CD14-positive monocyte (primary cell): ENCODE data around the gene FSHR. TPM values are rescaled to one million over a fixed set of nuclear protein-coding genes. Genes with fewer than 3 reads are reported as not detected.
A peak's percentile ranks its signal among the peaks of the same experiment; 100 is the strongest.

Experiments used
- DNase-seq, 3 donors: peaks; one replicate each; pipeline ENCODE4 v3.0.0-alpha.2; 2011 to 2022
- H2AFZ ChIP-seq: 2 replicates; pipeline ENCODE4 v1.6.0; 2012; ENCODE audit warnings: mild to moderate bottlenecking, low read depth, low read length, inconsistent platforms; ENCODE audit not compliant: insufficient read depth, poor library complexity, severe bottlenecking
- H3K27ac ChIP-seq, 2 donors: 1 replicate in 1 of 2; 2 replicates in 1 of 2; pipeline ENCODE4 v1.5.1; 2012 to 2013; ENCODE audit warnings: low read length in 2 of 2, control low read depth in 1 of 2, inconsistent platforms in 1 of 2, low read depth in 1 of 2, mild to moderate bottlenecking in 1 of 2
- H3K27me3 ChIP-seq, 2 donors: one replicate each; pipeline versions ENCODE4 v1.6.0 to v1.6.1; 2011 to 2013; ENCODE audit warnings: low read length in 2 of 2; ENCODE audit not compliant: control insufficient read depth in 2 of 2, insufficient read depth in 2 of 2
- H3K36me3 ChIP-seq, 2 donors: replicated peaks in 1 of 2; 1 replicate in 1 of 2; 2 replicates in 1 of 2; pipeline versions ENCODE4 v1.5.1 to v1.6.1; 2012 to 2013; ENCODE audit warnings: low read length in 2 of 2, control low read depth in 1 of 2, inconsistent platforms in 1 of 2, mild to moderate bottlenecking in 1 of 2; ENCODE audit not compliant: insufficient read depth in 2 of 2, control insufficient read depth in 1 of 2
- H3K4me1 ChIP-seq, 2 donors: 1 replicate in 1 of 2; 2 replicates in 1 of 2; pipeline versions ENCODE4 v1.5.1 to v1.6.1; 2012 to 2013; ENCODE audit warnings: low read length in 2 of 2, control low read depth in 1 of 2, inconsistent platforms in 1 of 2, mild to moderate bottlenecking in 1 of 2, moderate library complexity in 1 of 2; ENCODE audit not compliant: insufficient read depth in 2 of 2, control insufficient read depth in 1 of 2
- H3K4me2 ChIP-seq: replicated peaks from 2 replicates; pipeline ENCODE3; 2012; ENCODE audit warnings: low read length, moderate library complexity, mild to moderate bottlenecking; ENCODE audit not compliant: poor library complexity, severe bottlenecking; ENCODE audit errors: extremely low read depth
- H3K4me3 ChIP-seq, 3 experiments: fragments of 200-600 bp in 1 of 3; sonication (generic) in 1 of 3; replicated peaks in 1 of 3; 1 replicate in 2 of 3; 2 replicates in 1 of 3; pipeline ENCODE4 v1.5.1; 2011 to 2013; ENCODE audit warnings: low read length in 3 of 3, mild to moderate bottlenecking in 3 of 3, control low read depth in 2 of 3, low read depth in 2 of 3, inconsistent platforms in 1 of 3, moderate library complexity in 1 of 3
- H3K79me2 ChIP-seq: 2 replicates; pipeline ENCODE4 v1.6.0; 2012; ENCODE audit warnings: mild to moderate bottlenecking, control low read depth, inconsistent platforms, low read length, moderate library complexity; ENCODE audit not compliant: insufficient read depth
- H3K9ac ChIP-seq: 2 replicates; pipeline ENCODE4 v1.6.0; 2017; ENCODE audit warnings: low read length, mild to moderate bottlenecking; ENCODE audit not compliant: insufficient read depth, poor library complexity, severe bottlenecking
- H3K9me3 ChIP-seq, 2 donors: replicated peaks in 1 of 2; 1 replicate in 1 of 2; 2 replicates in 1 of 2; pipeline versions ENCODE4 v1.5.1 to v1.6.1; 2012 to 2013; ENCODE audit warnings: low read length in 2 of 2, control low read depth in 1 of 2; ENCODE audit not compliant: control insufficient read depth in 1 of 2, insufficient read depth in 1 of 2
- H4K20me1 ChIP-seq: 2 replicates; pipeline ENCODE4 v1.6.0; 2012; ENCODE audit warnings: mild to moderate bottlenecking, low read length, control low read depth, moderate library complexity; ENCODE audit not compliant: insufficient read depth
- H3K27ac Mint-ChIP-seq, 7 donors: one replicate each; pipeline ENCODE4 v1.8.0; 2020; ENCODE audit warnings: mild to moderate bottlenecking in 7 of 7, mixed read lengths in 7 of 7, moderate library complexity in 6 of 7, inconsistent platforms in 2 of 7
- H3K27me3 Mint-ChIP-seq, 3 donors: one replicate each; pipeline ENCODE4 v1.8.0; 2021 to 2022; ENCODE audit warnings: low read depth in 3 of 3, mild to moderate bottlenecking in 3 of 3, mixed read lengths in 3 of 3, moderate library complexity in 3 of 3, inconsistent platforms in 1 of 3
- H3K36me3 Mint-ChIP-seq, 2 donors: one replicate each; pipeline ENCODE4 v1.8.0; 2020; ENCODE audit warnings: mixed read lengths in 2 of 2, inconsistent platforms in 1 of 2, mild to moderate bottlenecking in 1 of 2
- H3K4me1 Mint-ChIP-seq: one replicate; pipeline ENCODE4 v1.8.0; 2020; ENCODE audit warnings: mild to moderate bottlenecking, mixed read lengths
- H3K4me3 Mint-ChIP-seq, 2 donors: one replicate each; pipeline ENCODE4 v1.8.0; 2020; ENCODE audit warnings: mild to moderate bottlenecking in 2 of 2, mixed read lengths in 2 of 2, moderate library complexity in 1 of 2
- H3K9me3 Mint-ChIP-seq, 7 donors: one replicate each; pipeline ENCODE4 v1.8.0; 2020 to 2022; ENCODE audit warnings: mixed read lengths in 7 of 7, mild to moderate bottlenecking in 6 of 7, moderate library complexity in 6 of 7, inconsistent platforms in 2 of 7
- WGBS: methylation state at CpG from one replicate; pipeline ENCODE4 v1.1.5; 2013; ENCODE audit warnings: missing lambda C conversion rate; ENCODE audit not compliant: insufficient coverage; 5-methylcytosine and 5-hydroxymethylcytosine counted together
- intact Hi-C, 2 donors: fragments of 100-400 bp; cut with micrococcal nuclease; formaldehyde crosslinking; loops; one replicate each; pipeline versions ENCODE4 v1.15.0 to v1.15.1; 2023
- polyA plus RNA-seq, 3 donors: library from polyadenylated mRNA; depleted of rRNA in 1 of 3; unstranded in 2 of 3; stranded (reverse) in 1 of 3; fragments of 300-500 nt in 2 of 3; fragments of >200 nt in 1 of 3; fragmentation: Illumina TruSeq in 2 of 3; gene quantifications; 1 replicate in 2 of 3; 2 replicates in 1 of 3; pipeline ENCODE4 v1.2.3, GENCODE V29; 2012 to 2021
- TF ChIP-seq, protein P1 (sequence below): fragments of 200-600 bp; IDR thresholded peaks from one replicate; pipeline ENCODE4 v1.8.0; 2022; ENCODE audit warnings: antibody characterized with exemption, mild to moderate bottlenecking

Gene FSHR
- polyA plus RNA-seq, 3 donors, result not detected

DNA sequence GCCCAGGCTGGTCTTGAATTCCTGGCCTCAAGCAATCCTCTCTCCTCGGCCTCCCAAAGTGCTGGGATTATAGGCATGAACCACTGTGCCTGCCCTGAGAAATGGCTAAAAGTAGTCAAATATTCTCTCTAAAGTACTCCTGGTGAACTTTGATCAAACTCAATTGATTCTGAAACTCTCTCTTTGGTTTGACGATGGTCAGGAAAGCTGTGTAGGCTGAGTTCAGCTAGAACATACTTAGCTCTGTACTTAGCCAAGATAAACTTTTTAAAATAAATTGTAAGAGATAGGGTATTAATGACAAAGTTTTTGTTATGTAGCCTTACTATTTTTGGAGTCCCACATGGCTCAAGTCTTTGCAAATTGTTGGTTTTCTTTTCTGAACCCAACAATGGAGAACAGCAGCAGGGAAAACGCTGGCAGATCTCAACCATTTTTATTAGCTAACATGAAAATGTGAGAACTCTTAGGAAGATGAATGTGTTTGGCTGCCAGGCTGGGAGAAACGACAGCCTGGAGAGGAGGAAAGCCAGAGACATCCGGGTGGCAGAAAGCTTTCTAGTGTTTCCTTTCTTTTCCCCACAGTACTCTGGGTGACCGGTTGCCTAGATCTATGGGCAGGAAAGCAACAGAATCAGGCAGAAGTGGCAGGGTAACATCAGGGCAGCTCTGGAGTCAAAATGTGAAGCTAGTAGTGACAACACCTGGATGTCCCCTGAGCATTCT lies 205.8 kb downstream of the FSHR start:
- Histone ChIP-seq H4K20me1 (no peaks in the 10 kb centered on the region), H3K4me3 (no peak overlapping the region), H3K27ac (no peak overlapping the region), H3K9me3 (no peaks in the 10 kb centered on the region), H3K4me2 (no peak overlapping the region), H3K4me1 (no peaks in the 10 kb centered on the region), H3K27me3 (peaks cover 0 to 2% of the 10 kb centered on the region in 2 donors), H3K36me3 (no peaks in the 10 kb centered on the region), H3K79me2 (no peaks in the 10 kb centered on the region), H3K9ac (no peak overlapping the region), H2AFZ (no peak overlapping the region)
- WGBS, result 100% methylated on average over 1 of the region's 6 CpGs
- Mint-ChIP-seq H3K4me3 (no peak overlapping the region), H3K27me3 (peaks cover 0 to 5% (median 5%) of the 10 kb centered on the region in 3 donors), H3K27ac (no peak overlapping the region), H3K9me3 (no peaks in the 10 kb centered on the region), H3K4me1 (no peaks in the 10 kb centered on the region), H3K36me3 (no peaks in the 10 kb centered on the region)
- TF ChIP-seq, protein P1, sequence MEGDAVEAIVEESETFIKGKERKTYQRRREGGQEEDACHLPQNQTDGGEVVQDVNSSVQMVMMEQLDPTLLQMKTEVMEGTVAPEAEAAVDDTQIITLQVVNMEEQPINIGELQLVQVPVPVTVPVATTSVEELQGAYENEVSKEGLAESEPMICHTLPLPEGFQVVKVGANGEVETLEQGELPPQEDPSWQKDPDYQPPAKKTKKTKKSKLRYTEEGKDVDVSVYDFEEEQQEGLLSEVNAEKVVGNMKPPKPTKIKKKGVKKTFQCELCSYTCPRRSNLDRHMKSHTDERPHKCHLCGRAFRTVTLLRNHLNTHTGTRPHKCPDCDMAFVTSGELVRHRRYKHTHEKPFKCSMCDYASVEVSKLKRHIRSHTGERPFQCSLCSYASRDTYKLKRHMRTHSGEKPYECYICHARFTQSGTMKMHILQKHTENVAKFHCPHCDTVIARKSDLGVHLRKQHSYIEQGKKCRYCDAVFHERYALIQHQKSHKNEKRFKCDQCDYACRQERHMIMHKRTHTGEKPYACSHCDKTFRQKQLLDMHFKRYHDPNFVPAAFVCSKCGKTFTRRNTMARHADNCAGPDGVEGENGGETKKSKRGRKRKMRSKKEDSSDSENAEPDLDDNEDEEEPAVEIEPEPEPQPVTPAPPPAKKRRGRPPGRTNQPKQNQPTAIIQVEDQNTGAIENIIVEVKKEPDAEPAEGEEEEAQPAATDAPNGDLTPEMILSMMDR, result no peak
- intact Hi-C loops, result loop anchor here in 1 of 2 donors (5.0 kb wide), 1 partner anchor 1544 kb away; no protein-coding TSS in a partner anchor
- no peak for DNase-seq

- H3K27me3 Mint-ChIP-seq, result peaks cover 0 to 5% (median 3%) of the 10 kb centered on the region in 3 donors
- no peaks in the 10 kb centered on the region for H3K9me3 ChIP-seq
- peaks cover 0 to 2% of the 10 kb centered on the region in 2 donors for H3K27me3 ChIP-seq
- no peaks in the 10 kb centered on the region for H3K36me3 Mint-ChIP-seq
- no peaks in the 10 kb centered on the region for H3K9me3 Mint-ChIP-seq
- TF ChIP-seq, protein P1, result peak; percentile 92
- WGBS, result no CpG with 5 or more reads among the region's 2 CpGs
- no peak overlapping the region for H3K4me2 ChIP-seq
- H3K9ac ChIP-seq, result no peak overlapping the region
- H4K20me1 ChIP-seq, result no peaks in the 10 kb centered on the region
- H3K4me1 Mint-ChIP-seq, result no peaks in the 10 kb centered on the region
- H3K36me3 ChIP-seq, result no peaks in the 10 kb centered on the region
- no peak overlapping the region for H2AFZ ChIP-seq
- H3K4me3 Mint-ChIP-seq, result no peak overlapping the region
- DNase-seq, result peak; percentile 4 to 37 (median 30)
- H3K79me2 ChIP-seq, result no peaks in the 10 kb centered on the region
- intact Hi-C loops, result loop anchor here in 1 of 2 donors (5.0 kb wide), 1 partner anchor 1546 kb away; no protein-coding TSS in a partner anchor
- H3K27ac Mint-ChIP-seq, result no peak overlapping the region
- H3K4me3 ChIP-seq, result no peak overlapping the region
- no peak overlapping the region for H3K27ac ChIP-seq
- H3K4me1 ChIP-seq, result no peaks in the 10 kb centered on the region
Measured at GRCh38 chr2:48946449-48947048, 207.8 kb downstream of the FSHR start.
